ENCODE measurements around the gene AATK.
"Not testable (repeated sequence)": the region's sequence is repeated elsewhere in the genome, so short reads cannot be mapped to it uniquely, and the experiment has no call there.

The AATK gene

DNA sequence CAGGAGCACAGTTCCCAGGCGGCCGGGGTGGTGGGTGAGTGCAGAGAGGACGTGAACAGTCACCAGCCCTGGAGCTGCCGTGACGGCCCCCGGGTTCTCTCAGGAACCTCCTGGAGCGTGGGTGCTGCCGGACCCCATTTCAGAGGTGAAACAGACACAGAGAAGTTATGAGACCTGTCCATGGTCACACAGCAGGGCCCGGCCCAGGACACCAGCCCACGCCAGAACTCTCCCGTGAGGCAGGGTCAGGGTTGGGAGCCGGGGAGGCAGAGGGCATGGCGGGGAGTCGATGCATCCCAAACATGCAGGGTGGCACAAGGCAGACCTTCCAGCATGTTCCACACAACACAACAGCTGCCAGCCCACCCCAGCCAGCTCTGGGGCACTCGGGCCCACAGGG lies 4.5 kb downstream of the AATK start:
- DNase-seq (ENCODE audit: low read depth) = no peak

DNA sequence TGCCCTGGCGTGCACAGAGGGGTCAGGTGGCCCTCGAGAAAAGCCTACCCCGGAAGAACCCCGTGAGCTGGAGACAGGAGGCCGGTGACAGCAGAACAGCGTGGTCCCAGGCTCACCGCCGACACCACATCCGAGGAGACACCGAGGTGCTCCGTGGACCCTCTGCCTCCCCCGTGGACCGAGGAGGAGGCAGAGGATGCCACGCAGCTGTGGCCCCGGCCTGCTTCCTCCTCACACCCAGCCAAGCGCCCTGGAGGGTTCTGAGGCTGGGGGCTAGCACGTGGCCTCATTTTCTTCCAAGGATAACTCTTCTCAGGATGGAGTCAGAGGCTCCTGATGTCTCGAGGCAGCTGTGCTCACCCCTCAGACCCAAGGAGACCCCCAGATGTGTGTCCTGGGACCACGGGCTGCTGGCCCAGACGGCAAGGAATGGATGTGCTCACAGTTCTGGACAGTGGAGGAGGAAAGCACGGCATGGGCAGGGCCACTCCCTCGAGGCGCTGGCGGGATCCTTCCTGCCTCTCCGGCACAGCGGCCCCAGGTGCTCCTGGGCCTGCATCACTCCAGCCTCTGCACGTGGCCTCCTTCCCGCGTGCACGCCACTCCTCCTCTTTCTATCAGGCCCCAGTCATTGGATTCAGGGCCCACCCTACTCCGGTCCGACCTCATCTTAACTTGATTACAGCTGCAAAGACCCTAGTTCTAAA lies 5.1 kb downstream of the AATK start:
- DNase-seq (ENCODE audit: low read depth) = no peak

DNA sequence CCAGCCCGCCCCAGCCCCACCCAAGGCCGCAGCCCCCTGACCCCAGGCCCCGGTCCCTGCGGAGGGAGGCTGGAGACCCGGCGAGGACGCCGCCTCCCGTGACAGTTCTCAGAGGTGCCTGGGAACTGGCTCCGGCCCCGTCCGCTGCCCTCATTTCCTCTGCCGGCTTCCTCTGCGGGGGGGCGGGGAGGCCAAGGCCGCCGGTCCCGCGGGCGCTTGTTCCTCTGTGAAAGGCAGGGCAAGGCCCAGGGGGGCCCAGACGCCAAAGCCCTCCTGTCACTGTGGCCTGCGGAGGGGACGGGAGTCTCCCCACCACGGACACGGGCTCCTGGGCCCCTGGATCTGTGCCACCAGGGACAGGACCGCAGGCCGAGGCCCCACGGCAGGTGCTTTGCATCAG lies 5.7 kb downstream of the AATK start:
- DNase-seq (ENCODE audit: low read depth) = no peak

DNA sequence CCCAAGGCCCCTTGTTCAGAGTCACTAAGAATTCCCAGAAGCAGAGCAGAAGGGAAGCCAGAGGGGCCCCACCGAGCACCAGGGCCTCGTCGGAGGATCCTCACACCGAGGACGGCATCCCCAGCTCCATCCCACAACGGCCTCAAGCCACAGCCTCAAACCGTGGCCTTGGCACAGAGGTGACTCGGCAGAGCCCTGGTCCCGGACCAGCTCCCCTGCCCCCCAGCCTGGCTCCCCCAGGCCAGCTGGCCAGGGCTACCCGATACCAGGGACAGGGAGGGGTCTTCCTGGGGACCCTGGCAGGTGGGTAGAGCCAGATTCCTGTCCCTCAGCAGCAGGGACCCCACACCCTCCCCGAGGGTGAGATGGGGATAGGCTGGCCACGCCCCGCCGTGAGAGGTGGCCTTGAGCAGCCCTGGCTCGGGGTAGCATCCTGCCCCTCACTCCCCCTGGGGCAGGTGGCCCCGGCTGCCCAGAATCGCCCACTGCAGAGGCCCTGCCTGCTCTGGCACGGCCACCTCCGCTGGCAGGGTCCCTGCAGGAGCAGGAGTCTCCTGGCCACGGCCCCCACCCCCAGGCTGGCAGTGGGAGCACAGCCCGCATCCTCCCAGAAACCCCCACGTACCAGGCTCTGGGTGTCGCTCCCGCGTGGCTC lies 6.3 kb downstream of the AATK start:
- no peak for DNase-seq (ENCODE audit: low read depth)

DNA sequence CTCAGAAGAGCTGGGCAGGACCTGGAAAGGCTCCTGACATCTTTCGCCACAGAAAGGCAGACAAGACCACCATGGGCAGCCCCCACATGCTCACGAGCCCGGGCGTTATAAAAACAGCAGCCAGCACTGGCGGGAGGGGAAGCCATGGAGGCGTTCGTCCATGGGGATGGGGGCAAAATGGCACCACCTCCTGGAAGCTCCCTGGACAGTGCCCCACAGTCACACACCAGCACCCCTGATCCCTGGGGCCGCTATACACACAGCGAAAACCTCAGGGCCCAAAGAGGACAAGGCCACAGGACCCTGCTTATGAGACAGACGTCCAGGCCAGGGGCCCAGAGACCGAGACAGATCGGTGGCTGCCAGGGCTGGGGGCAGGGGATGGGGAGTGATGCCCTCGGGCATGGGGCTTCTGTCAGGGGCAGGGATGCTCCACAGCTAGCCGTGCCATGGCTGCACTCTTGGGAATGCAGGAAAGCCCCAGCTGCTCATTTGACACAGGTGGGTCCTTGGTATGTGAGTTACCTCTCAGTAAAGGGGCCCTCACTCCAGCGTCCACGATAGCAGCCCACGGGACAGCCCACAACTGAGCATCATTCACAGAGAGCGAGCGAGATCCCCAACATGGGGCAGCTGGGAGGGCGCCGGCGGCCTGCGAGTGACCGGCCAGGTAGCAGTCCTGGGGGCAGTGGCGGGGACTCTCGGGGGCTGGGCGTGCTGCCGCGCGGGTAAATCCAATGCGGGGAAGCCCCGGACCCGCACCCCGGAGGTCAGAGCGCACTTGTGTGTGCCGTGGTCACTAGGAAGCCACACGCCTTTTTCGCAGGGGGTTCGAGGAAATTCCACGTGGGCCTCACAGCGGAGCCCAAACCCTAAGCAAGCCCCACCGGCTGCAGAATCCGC lies 7.1 kb downstream of the AATK start:
- no peak for DNase-seq (ENCODE audit: low read depth)

DNA sequence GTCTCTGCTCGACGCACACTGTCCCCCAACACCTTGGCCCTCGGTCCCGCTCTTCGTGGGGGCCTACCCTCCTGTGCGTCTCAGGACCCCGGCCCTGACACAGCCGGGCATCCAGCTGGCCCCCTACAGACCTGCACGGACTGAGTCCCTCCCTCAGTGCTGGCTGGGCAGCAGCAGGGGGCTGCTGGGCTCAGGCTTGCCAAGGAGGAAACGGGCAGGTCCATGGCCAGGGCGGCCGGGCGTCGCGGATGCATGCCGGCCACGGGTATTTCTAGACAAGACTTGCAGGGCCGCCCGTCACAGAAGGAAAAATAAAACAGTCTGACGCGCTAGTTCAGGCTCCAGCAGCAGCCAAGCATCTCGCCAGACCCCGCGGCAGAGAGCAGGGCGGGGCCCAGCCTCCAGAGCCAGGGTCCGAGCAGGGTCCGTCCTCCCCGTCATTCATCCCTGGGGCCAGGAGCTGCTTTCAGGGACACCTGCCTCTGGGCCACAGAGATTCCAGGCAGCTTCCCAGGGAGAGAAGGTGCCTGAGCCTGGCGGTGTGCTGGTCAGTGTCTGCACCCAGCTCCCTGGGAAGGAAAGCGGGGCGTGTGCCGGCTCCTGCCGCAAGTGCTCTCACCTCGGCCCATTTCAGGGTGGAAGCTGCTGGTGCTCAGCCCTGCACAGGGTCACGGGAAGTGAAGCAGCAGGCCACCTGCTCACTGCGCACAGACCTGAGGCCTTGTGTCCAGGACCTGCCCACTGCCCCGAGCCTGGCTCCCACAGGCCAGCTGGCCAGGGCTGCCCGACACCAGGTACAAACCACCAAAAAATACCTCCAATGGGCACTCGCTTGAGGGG lies 8.0 kb downstream of the AATK start:
- DNase-seq (ENCODE audit: low read depth) = no peak

DNA sequence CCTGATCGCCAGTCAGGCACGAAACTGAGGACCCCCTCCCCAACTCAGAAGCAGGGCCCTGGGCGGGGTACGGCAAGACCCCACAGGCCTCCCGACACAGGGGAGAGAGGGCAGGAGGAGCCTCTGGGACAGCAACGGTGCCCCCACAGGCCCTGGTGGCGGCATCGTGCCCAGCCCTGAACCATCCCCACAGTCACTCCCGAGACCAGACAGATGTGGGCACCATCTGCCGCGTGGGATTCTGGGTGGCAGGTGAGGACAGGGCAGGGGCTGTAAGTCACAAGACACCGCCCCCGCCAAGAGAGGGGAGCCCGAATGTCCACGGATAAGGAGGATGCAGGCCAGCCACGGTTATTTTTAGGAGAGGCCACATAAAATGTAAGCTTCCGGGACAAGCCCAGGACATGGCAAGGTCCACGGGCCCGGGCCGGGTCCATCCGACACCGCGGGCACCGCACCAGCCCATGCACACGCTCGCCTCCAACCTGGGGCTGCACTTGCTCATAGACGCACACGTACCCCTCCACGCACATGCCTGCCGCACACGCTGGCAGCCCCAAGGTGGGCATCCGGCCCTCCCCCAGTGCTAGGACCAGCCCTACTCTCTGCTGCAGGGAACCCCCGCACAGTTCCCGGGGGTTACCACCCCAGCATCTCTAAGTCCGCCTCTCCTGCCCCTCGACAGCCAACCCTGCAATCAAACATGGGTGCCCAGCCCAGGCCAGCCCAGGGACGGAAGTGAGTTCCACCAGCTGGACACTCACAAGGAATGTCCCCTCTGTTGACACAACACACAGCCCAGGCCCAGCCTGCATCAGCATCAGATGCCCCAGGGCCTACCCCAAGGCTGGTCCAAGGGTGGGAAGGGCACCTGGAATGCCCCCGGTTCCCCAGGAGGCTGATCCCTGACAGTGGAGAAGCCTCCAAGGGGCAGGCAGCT lies 8.9 kb downstream of the AATK start:
- no peak for DNase-seq (ENCODE audit: low read depth)

DNA sequence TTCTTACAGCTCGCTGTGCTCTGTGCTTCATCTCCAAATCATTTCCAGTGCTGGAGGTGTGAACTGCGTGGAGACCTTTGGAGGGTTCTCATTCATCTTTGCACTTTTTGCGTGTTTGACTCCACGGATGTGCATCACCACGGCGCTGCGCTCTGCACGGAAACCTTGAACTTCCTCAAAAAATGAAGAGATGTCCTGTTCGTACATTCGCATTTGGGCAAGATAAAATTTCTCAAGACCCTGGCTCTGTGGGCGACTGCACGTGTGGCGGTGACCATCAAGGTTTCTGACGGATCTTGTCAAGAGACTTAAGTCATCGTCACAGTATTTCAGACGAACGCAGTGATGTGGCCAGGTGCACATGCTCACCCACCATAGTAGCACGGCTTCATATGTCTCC lies 11.1 kb downstream of the AATK start:
- DNase-seq (ENCODE audit: low read depth) = no peak

DNA sequence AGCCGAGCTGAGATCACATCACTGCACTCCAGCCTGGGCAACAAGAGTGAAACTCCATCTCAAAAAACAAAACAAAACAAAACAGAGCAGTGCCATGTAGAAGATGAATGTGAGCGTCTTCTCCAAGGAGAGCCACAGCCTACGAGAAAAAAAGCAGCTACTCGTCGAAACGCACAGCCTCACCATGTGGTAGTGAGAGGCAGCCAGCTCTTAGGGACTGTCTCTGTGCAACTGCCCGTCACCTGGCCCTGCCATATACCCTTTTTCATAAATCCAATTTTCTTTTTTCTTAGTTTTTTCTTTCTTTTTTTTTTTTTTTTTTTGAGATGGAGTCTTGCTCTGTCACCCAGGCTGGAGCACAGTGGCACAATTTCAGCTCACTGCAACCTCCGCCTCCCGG lies 12.0 kb downstream of the AATK start:
- not testable (repeated sequence) for DNase-seq (ENCODE audit: low read depth)

DNA sequence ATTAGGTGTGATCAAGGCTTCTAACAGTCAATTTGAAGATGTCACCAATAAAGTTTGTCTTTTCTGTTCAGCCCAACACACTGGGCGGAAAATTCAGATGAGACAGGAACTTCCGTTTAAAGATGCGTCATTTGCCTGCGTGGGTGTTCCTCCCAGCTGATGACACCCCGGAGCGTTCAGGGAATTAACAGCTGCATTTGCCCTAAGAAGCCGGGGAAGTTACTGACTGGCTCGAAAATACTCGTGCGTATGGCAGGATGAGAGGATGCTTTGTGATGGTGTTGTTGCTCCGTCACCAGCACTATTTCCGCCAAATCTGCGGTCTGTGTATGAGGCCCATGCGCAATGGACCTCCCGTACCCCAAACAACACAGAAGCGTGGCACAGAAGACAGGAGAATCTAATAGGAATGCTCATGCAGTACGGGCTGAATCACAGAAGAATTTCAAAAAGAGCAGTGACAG lies 12.6 kb downstream of the AATK start:
- no peak for DNase-seq (ENCODE audit: low read depth)

DNA sequence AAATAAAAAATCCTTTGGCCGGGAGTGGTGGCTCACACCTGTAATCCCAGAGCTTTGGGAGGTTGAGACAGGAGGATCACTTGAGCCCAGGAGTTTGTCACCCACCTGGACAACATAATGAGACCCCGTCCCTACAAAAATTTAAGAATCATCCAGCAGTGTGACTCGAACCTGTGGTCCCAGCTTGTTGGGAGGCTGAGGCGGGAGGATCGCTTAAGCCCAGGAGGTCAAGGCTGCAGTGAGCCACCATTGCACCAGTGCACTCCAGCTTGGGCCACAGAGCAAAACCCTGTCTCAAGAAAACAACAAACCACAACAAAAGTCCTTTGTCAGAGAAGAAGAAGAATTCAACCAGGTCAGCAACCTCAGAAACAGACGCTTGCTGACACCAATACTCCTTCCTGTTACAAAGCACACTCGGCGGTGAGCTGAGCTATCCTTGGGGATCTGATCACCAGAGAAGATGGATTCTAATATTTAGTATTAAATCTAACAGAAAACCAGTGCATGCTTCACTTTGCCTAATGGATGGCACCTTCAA lies 13.7 kb downstream of the AATK start:
- no peak for DNase-seq (ENCODE audit: low read depth)

DNA sequence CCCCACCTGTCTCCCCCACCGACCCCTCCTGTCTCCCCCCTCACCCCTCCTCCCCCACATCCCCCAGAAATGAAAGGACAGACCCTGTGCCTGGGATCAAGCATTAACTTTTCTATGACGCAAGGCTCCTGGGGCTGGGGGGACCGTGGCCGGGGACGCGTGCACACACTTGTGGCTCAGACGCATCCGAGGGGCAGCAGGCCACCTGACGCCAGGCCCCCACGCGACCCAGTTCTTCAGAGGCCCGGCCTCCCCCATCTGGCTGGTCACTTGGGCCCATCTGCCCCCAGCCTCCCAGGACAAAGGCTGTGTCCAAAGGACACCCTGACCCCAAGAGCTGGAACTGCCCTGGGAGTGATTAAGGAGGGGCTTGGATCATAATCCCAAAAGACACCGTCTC lies 14.7 kb downstream of the AATK start:
- DNase-seq (ENCODE audit: low read depth) = no peak

DNA sequence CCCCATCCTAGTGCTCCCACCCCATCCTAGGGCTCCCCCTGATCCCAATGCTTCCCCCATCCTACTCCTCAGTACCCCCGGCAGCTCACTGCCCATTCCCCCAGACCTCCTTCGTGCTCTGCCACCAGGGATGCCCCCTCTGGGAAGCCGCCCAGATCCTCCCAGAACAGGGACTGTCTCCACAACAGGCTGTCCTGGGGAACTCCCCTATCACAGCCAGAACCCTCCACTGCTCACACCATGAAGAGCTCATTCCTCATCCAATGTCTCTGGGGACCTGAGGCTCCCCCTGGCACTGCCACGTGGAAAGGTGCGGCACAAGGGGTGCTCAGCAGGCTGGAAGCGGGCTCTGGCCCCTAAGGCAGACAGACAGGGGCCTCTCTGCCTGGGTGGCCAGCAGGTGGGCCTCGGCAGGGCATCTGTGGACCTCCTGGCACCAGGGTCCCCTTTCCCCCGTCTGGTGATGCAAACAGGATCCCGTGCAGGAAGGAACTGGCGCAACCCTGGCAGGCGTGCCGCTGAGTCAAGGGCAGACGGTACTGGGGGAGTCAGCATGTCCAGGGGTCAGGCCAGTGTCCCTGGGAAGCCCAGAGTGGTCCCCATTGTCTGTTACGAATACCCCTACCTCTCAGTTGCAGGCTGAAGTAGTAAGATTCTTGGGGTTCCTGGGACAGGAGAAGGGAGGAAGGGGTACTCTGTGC lies 15.5 kb downstream of the AATK start:
- no peak for DNase-seq (ENCODE audit: low read depth)

DNA sequence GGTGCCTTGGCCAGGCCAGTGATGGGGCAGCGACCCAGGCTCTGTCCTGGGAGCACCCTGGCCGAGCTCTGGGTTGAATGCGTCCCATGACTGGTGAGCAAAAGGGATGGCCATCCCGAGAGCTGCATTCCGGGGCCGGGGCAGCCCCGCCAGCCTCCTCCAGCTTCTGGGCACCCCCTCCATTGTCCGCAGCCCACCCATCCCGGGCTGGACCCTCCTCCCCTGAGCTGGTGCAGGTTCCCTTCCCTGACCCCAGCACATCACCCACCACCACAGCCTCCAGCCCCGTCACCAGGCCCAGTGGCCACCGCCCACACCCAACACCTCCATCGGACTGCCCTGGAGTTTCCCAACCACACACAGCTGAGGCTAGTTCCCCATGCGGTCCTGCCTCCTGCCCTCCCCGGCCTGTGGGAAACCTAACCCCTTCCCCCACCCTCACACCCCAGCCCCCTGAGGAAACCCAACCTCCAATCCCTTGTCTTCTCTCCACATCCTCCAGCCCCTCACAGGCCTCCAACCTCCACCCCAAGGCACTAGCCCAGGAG lies 17.0 kb downstream of the AATK start:
- no peak for DNase-seq (ENCODE audit: low read depth)

DNA sequence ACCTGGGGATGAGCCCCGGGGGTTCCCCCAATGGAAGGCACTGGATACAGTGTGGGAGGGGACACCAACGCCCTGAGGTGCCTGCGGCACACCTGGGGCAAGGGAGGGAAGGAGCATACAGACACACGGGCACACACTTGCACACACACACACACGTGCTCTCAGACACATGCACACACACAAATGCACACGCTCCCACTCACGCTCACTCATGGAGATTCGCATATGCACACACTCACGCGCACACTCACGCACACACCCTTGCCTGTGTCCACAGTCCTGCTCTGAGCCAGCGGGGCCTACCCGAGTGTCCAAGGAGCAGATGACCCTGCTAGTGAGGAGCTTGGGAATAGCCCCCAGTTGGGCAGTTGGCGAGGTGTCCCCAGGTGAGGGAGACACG lies 17.4 kb downstream of the AATK start:
- no peak for DNase-seq (ENCODE audit: low read depth)

DNA sequence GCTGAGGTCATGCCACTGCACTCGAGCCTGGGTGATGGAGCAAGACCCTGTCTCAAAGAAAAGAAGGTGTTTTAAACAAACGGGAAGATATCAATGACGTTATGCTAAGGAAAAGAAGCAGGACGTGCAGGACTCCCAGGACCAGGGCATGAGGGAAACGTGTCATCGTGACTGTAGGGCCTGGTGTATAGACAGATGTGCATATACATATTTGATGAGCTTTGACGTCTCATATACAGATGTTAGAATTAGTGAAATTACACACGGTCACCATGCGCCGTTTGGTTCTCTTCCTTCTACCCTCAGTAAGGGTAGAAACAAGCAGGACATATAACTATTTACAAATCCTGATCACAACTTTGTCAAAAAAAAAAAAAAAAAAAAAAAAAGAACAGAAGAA lies 18.3 kb downstream of the AATK start:
- no peak for DNase-seq (ENCODE audit: low read depth)

DNA sequence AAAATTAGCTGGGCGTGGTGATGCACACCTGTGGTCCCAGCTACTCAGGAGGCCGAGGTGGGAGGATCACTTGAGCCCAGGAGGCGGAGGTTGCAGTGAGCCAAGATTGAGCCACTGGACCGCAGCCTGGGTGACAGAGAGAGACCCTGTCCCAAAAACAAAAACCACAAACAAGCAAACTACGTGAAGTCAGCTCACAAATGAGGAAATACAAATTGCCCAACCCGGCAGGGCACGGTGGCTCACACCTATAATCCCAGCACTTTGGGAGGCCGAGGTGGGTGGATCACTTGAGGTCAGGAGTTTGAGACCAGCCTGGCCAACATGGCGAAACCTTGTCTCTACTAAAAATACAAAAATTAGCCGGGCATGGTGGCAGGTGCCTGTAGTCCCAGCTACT lies 19.8 kb downstream of the AATK start:
- not testable (repeated sequence) for DNase-seq (ENCODE audit: low read depth)

DNA sequence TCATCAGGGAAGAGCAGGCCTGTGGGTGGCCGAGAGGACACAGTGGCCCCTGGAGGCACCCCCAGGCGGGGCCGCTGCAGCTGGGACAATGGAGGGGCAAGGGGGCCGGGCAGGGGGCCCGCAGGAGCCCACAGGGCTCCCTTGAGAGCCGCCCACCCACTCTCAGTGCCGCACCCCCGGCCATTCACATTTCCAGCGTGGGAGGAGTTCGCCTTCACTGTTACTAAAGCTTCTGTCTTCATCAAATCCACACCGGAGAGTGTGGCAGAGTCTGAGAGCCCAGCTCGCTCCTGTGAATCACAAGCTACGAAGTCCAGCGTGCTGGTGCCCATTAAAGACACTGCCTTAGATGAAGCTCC lies 21.6 kb downstream of the AATK start:
- no peak for DNase-seq (ENCODE audit: low read depth)

DNA sequence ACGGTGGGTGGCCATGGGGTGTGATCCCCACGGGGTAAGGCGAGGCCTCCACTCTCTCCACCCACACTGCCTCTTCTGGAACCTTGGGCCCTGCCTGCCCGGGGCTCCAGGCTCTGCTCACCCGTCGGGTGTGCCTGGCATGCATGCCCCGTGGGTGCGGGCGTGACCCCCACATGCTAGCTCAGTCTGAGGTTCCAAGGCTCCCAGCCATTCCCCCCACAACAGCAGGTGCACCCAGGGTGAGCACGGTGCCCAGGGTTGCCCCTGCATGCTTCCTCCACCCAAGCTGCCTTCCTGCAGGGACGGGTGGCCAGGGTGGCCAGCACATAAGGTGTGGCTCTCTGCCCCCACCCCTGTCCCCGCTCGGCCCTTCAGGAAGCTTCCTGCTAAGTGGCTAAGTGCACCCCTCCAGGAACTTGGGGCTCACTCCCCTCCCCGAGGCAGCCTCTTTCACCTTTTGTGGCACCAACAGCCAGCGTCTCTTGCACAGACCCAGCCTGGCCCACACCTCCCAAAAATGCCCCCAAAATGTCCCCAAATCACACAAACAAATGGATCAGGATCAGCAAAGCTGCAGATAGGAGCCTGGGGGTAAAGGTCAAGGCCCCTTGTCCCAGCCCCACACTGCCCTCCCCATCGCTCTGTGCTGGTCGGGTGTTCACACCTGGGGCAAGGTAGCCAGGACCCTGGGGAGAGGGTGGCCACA lies 22.2 kb downstream of the AATK start:
- DNase-seq (ENCODE audit: low read depth) = no peak

Data from stimulated activated CD8-positive, alpha-beta memory T cell treated with anti-CD3 and anti-CD28 coated beads, Interleukin-15, amount 100 ng/mL, for 24 hours (primary cell).